HL-60 (cell line): Measurements from ENCODE around the gene ZBED4.

Experiments used
- GABPA ChIP-seq: IDR thresholded peaks from 2 replicates; pipeline ENCODE4 v1.6.1; 2012; ENCODE audit warnings: low read depth
- POLR2AphosphoS5 ChIP-seq: IDR thresholded peaks from 2 replicates; pipeline ENCODE4 v1.6.1; 2012; ENCODE audit warnings: low read depth
- SPI1 ChIP-seq: IDR thresholded peaks from 2 replicates; pipeline ENCODE4 v1.6.1; 2012; ENCODE audit warnings: low read depth, mild to moderate bottlenecking, borderline replicate concordance
- TF ChIP-seq, protein P1 (sequence below): IDR thresholded peaks from one replicate; pipeline ENCODE4 v1.5.1; 2011; ENCODE audit warnings: low read length, control low read depth, inconsistent platforms; ENCODE audit not compliant: insufficient read depth
- TF ChIP-seq, protein P2 (sequence below): IDR thresholded peaks from 2 replicates; pipeline ENCODE4 v1.6.1; 2012; ENCODE audit warnings: low read depth; ENCODE audit not compliant: insufficient replicate concordance

DNA sequence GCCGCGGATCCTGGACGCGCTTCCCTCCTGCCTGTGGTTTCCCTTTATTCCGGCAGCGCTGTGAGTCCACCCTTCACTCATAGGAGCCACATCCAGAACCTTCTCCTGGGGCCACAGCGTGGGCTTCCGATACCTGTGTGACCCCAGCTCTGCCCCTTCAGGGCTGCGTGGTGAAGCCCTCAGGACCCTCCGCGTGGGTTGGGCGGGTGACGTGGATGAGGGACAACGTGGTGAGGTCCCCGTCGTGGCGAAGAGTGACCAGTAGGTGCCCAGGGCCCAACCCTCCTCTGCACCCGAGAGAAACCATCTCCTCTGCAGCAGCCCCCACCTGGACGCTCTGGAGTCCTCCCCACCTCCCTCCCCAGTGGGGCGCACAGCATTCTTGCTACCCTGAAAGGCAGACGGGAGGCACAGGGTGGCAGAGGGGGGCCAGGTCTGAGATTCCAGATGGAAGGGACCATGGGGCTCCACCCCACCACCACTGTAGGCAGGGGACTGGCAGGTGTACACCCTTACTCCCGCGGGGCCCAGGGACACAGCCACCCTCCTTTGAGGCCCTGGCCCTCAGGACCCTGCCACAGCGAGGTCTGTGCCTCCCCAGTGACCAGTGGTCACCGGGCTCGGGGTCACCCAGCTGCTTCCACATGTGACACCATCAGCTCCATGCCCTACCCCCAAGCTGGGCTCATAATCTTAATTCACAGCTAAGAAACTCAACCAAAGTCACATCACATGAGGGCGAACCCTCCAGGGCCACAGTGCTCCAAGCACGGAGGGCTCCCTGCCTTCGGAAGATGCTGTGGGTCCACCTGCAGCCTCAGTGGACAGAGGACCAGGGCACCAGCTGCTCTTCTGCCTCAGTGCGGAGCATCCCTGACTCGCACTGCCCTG is 3.4 kb upstream of the ZBED4 start:
- TF ChIP-seq, protein P1, sequence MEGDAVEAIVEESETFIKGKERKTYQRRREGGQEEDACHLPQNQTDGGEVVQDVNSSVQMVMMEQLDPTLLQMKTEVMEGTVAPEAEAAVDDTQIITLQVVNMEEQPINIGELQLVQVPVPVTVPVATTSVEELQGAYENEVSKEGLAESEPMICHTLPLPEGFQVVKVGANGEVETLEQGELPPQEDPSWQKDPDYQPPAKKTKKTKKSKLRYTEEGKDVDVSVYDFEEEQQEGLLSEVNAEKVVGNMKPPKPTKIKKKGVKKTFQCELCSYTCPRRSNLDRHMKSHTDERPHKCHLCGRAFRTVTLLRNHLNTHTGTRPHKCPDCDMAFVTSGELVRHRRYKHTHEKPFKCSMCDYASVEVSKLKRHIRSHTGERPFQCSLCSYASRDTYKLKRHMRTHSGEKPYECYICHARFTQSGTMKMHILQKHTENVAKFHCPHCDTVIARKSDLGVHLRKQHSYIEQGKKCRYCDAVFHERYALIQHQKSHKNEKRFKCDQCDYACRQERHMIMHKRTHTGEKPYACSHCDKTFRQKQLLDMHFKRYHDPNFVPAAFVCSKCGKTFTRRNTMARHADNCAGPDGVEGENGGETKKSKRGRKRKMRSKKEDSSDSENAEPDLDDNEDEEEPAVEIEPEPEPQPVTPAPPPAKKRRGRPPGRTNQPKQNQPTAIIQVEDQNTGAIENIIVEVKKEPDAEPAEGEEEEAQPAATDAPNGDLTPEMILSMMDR, result no peak
- TF ChIP-seq, protein P2, sequence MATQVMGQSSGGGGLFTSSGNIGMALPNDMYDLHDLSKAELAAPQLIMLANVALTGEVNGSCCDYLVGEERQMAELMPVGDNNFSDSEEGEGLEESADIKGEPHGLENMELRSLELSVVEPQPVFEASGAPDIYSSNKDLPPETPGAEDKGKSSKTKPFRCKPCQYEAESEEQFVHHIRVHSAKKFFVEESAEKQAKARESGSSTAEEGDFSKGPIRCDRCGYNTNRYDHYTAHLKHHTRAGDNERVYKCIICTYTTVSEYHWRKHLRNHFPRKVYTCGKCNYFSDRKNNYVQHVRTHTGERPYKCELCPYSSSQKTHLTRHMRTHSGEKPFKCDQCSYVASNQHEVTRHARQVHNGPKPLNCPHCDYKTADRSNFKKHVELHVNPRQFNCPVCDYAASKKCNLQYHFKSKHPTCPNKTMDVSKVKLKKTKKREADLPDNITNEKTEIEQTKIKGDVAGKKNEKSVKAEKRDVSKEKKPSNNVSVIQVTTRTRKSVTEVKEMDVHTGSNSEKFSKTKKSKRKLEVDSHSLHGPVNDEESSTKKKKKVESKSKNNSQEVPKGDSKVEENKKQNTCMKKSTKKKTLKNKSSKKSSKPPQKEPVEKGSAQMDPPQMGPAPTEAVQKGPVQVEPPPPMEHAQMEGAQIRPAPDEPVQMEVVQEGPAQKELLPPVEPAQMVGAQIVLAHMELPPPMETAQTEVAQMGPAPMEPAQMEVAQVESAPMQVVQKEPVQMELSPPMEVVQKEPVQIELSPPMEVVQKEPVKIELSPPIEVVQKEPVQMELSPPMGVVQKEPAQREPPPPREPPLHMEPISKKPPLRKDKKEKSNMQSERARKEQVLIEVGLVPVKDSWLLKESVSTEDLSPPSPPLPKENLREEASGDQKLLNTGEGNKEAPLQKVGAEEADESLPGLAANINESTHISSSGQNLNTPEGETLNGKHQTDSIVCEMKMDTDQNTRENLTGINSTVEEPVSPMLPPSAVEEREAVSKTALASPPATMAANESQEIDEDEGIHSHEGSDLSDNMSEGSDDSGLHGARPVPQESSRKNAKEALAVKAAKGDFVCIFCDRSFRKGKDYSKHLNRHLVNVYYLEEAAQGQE, result no peak
- TF ChIP-seq POLR2AphosphoS5, result no peak
- no peak for TF ChIP-seq SPI1
- no peak for TF ChIP-seq GABPA
